GM12878 (cell line): ENCODE measurements around the gene ZSWIM3. TPM values are rescaled to one million over a fixed set of nuclear protein-coding genes. Genes with fewer than 3 reads are reported as not detected.
A peak's percentile ranks its signal among the peaks of the same experiment; 100 is the strongest.

Experiments used
- CBX5 ChIP-seq: sonication (generic); IDR thresholded peaks from 2 replicates; pipeline ENCODE4 v1.6.1; 2016; ENCODE audit warnings: low read depth, moderate library complexity, mild to moderate bottlenecking, inconsistent platforms
- EED ChIP-seq: sonication (generic); IDR thresholded peaks from 2 replicates; pipeline ENCODE4 v1.6.1; 2016; ENCODE audit warnings: antibody characterized with exemption, low read depth
- KAT2A ChIP-seq: conservative IDR thresholded peaks from 2 replicates; pipeline ENCODE4 v1.6.1; 2011; ENCODE audit warnings: low read depth, low read length; ENCODE audit not compliant: control insufficient read depth
- RUNX3 ChIP-seq: IDR thresholded peaks from 2 replicates; pipeline ENCODE4 v1.6.1; 2012; ENCODE audit warnings: low read length, inconsistent platforms
- SP1 ChIP-seq: IDR thresholded peaks from one replicate; pipeline ENCODE4 v1.6.1; 2011; ENCODE audit warnings: low read depth, low read length
- polyA plus RNA-seq, 11 experiments: library from polyadenylated mRNA; depleted of rRNA in 4 of 11; unstranded in 6 of 11; stranded (reverse) in 5 of 11; fragments of >200 nt; fragmentation: Nextera tagmentation in 4 of 11; fragmentation: Illumina TruSeq in 1 of 11; extraction: Ambion mirVana in 4 of 11; extraction: Trizol in 1 of 11; gene quantifications; 1 replicate in 1 of 11; 2 replicates in 10 of 11; pipeline versions ENCODE4 v1.2.1 to v1.2.3, GENCODE V29; 2011 to 2016; ENCODE audit warnings: inconsistent platforms in 2 of 11, missing spikeins in 2 of 11, low read depth in 1 of 11
- total RNA-seq, 4 experiments: library from RNA; depleted of rRNA in 3 of 4; stranded (reverse); fragments of >200 nt in 3 of 4; fragmentation: Illumina TruSeq in 1 of 4; extraction: Trizol in 1 of 4; gene quantifications; 2 replicates each; pipeline versions ENCODE4 v1.2.1 to v1.2.3, GENCODE V29; 2013 to 2021
- TF ChIP-seq, protein P1 (sequence below): fragments of 450-650 bp; conservative IDR thresholded peaks from 2 replicates; pipeline ENCODE4 v1.6.1; 2017; ENCODE audit warnings: mild to moderate bottlenecking, moderate library complexity
- TF ChIP-seq, protein P2 (sequence below): IDR thresholded peaks from 2 replicates; pipeline ENCODE4 v1.6.1; 2012; ENCODE audit warnings: low read depth, low read length, improper control_type of control experiment
- TF ChIP-seq, protein P3 (sequence below): fragments of 450-650 bp; formaldehyde crosslinking; IDR thresholded peaks from 2 replicates; pipeline ENCODE4 v1.4.0; 2022; ENCODE audit warnings: mild to moderate bottlenecking, moderate library complexity
- TF ChIP-seq, protein P4 (sequence below): fragments of 150-350 bp; IDR thresholded peaks from 2 replicates; pipeline ENCODE4 v1.6.1; 2014; ENCODE audit warnings: mild to moderate bottlenecking, low read depth, low read length
- TF ChIP-seq, protein P5 (sequence below): IDR thresholded peaks from 2 replicates; pipeline ENCODE4 v1.6.1; 2011; ENCODE audit warnings: borderline replicate concordance, low read depth, mild to moderate bottlenecking, moderate library complexity, low read length; ENCODE audit not compliant: insufficient read depth, poor library complexity, severe bottlenecking

Gene ZSWIM3
- total and polyA plus RNA-seq, 10 of the 15 experiments (the other 5 are each of a cell fraction or from before 2014, with no cell fraction given), result 1.6 to 5.1 (median 4.2) TPM

DNA sequence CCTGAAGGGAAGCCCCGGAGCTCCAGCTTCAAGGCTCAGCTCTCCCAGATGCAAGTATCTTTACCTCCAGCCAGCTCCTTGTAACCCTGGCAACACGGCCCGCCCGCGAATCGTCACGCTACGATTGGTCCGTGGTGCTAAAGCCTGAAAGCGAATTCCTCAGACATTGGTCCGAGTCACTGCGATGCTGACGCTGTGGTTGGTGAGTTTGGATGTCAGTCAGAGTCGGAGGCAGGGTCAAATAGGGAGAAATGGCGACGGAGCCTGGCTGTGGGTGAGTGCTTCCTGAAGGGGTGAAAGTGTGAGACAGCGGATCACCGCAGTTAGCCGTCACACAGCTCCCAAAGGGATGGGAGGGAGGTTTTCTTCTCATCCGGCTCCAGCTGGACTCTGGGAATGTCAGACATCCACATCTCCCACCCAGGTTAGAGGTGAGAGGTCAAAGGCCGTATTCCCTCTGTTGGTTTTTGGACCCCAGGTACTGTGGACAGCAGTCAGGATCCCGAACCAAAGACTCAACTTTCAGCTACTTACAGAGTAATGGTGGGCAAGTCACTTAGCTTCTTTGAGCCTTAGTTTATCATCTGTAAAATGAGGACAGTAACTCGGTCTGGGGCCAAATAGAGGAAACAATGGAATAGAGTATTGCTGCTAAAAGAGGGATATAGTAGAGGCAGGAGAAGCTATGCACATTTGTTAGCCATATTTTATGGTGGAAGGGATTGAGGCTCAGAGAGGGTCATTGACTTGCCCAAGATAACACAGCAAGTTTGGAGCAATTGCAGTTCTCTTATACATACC is 23.8 kb downstream of the ZSWIM3 start, which contains the start of gene ZSWIM1 (continued):
- TF ChIP-seq, protein P1, sequence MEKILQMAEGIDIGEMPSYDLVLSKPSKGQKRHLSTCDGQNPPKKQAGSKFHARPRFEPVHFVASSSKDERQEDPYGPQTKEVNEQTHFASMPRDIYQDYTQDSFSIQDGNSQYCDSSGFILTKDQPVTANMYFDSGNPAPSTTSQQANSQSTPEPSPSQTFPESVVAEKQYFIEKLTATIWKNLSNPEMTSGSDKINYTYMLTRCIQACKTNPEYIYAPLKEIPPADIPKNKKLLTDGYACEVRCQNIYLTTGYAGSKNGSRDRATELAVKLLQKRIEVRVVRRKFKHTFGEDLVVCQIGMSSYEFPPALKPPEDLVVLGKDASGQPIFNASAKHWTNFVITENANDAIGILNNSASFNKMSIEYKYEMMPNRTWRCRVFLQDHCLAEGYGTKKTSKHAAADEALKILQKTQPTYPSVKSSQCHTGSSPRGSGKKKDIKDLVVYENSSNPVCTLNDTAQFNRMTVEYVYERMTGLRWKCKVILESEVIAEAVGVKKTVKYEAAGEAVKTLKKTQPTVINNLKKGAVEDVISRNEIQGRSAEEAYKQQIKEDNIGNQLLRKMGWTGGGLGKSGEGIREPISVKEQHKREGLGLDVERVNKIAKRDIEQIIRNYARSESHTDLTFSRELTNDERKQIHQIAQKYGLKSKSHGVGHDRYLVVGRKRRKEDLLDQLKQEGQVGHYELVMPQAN, result peak; percentile 60; the same call in 1 of the 2 replicates
- TF ChIP-seq EED, result no peak
- TF ChIP-seq, protein P2, sequence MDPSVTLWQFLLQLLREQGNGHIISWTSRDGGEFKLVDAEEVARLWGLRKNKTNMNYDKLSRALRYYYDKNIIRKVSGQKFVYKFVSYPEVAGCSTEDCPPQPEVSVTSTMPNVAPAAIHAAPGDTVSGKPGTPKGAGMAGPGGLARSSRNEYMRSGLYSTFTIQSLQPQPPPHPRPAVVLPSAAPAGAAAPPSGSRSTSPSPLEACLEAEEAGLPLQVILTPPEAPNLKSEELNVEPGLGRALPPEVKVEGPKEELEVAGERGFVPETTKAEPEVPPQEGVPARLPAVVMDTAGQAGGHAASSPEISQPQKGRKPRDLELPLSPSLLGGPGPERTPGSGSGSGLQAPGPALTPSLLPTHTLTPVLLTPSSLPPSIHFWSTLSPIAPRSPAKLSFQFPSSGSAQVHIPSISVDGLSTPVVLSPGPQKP, result no peak
- no peak for TF ChIP-seq KAT2A
- TF ChIP-seq, protein P3, sequence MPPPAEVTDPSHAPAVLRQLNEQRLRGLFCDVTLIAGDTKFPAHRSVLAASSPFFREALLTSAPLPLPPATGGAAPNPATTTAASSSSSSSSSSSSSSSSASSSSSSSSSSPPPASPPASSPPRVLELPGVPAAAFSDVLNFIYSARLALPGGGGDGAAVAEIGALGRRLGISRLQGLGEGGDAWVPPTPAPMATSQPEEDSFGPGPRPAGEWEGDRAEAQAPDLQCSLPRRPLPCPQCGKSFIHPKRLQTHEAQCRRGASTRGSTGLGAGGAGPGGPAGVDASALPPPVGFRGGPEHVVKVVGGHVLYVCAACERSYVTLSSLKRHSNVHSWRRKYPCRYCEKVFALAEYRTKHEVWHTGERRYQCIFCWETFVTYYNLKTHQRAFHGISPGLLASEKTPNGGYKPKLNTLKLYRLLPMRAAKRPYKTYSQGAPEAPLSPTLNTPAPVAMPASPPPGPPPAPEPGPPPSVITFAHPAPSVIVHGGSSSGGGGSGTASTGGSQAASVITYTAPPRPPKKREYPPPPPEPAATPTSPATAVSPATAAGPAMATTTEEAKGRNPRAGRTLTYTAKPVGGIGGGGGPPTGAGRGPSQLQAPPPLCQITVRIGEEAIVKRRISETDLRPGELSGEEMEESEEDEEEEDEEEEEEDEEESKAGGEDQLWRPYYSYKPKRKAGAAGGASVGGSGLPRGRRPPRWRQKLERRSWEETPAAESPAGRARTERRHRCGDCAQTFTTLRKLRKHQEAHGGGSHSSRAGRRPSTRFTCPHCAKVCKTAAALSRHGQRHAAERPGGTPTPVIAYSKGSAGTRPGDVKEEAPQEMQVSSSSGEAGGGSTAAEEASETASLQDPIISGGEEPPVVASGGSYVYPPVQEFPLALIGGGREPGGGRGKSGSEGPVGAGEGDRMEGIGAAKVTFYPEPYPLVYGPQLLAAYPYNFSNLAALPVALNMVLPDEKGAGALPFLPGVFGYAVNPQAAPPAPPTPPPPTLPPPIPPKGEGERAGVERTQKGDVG (CRISPR knock-in tag), result no peak
- TF ChIP-seq, protein P4, sequence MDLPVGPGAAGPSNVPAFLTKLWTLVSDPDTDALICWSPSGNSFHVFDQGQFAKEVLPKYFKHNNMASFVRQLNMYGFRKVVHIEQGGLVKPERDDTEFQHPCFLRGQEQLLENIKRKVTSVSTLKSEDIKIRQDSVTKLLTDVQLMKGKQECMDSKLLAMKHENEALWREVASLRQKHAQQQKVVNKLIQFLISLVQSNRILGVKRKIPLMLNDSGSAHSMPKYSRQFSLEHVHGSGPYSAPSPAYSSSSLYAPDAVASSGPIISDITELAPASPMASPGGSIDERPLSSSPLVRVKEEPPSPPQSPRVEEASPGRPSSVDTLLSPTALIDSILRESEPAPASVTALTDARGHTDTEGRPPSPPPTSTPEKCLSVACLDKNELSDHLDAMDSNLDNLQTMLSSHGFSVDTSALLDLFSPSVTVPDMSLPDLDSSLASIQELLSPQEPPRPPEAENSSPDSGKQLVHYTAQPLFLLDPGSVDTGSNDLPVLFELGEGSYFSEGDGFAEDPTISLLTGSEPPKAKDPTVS, result no peak
- TF ChIP-seq SP1, result peak; percentile 99
- TF ChIP-seq CBX5, result no peak
- TF ChIP-seq RUNX3, result peak; percentile 55; the same call in 1 of the 2 replicates
- TF ChIP-seq, protein P5, sequence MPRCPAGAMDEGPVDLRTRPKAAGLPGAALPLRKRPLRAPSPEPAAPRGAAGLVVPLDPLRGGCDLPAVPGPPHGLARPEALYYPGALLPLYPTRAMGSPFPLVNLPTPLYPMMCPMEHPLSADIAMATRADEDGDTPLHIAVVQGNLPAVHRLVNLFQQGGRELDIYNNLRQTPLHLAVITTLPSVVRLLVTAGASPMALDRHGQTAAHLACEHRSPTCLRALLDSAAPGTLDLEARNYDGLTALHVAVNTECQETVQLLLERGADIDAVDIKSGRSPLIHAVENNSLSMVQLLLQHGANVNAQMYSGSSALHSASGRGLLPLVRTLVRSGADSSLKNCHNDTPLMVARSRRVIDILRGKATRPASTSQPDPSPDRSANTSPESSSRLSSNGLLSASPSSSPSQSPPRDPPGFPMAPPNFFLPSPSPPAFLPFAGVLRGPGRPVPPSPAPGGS, result no peak
